ENCODE measurements around the gene SLC39A5.
"Not testable (repeated sequence)": the region's sequence is repeated elsewhere in the genome, so short reads cannot be mapped to it uniquely, and the experiment has no call there.

The SLC39A5 gene

GRCh38 chr12:56282579-56282978 lies 52.7 kb downstream of the SLC39A5 start:
- no peak for DNase-seq

GRCh38 chr12:56284263-56284662 lies 54.4 kb downstream of the SLC39A5 start:
- DNase-seq = not testable (repeated sequence)

- no peak for DNase-seq
Measured at GRCh38 chr12:56286044-56286830, 56.4 kb downstream of the SLC39A5 start.

All from stimulated activated CD4-positive, alpha-beta T cell treated with anti-CD3 and anti-CD28 coated beads, Interleukin-2, amount 100 ng/mL, for 48 hours (primary cell).